Mesendoderm (in vitro differentiated cells): Measurements from ENCODE around the gene PPP2R3B.

ENCODE experiments used
- DNase-seq: peaks from one replicate; pipeline ENCODE4 v3.0.0; 2013
- H2AK5ac ChIP-seq: 2 replicates; pipeline ENCODE4 v1.6.1; 2013; ENCODE audit warnings: low read length, inconsistent platforms
- H2BK120ac ChIP-seq: 2 replicates; pipeline ENCODE4 v1.6.1; 2013; ENCODE audit warnings: low read depth, mild to moderate bottlenecking, low read length, moderate library complexity, mixed read lengths
- H2BK15ac ChIP-seq: replicated peaks from 2 replicates; pipeline ENCODE4 v1.6.1; 2013; ENCODE audit warnings: low read depth, mild to moderate bottlenecking, moderate library complexity
- H2BK5ac ChIP-seq: 2 replicates; pipeline ENCODE4 v1.6.1; 2013; ENCODE audit warnings: low read length, inconsistent platforms
- H3K18ac ChIP-seq: 2 replicates; pipeline ENCODE4 v1.6.1; 2013; ENCODE audit warnings: mild to moderate bottlenecking, low read length, mixed read lengths
- H3K23ac ChIP-seq: one replicate; pipeline ENCODE4 v1.6.1; 2013; ENCODE audit warnings: low read length
- H3K27ac ChIP-seq: 2 replicates; pipeline ENCODE4 v1.5.1; 2013; ENCODE audit warnings: low read depth, mild to moderate bottlenecking, inconsistent platforms, low read length, moderate library complexity
- H3K27me3 ChIP-seq: 2 replicates; pipeline ENCODE4 v1.6.1; 2013; ENCODE audit warnings: low read length, control low read depth, mild to moderate bottlenecking, inconsistent platforms; ENCODE audit not compliant: insufficient read depth, poor library complexity
- H3K36me3 ChIP-seq: 2 replicates; pipeline ENCODE4 v1.6.1; 2013; ENCODE audit warnings: low read length, inconsistent platforms; ENCODE audit not compliant: control insufficient read depth, insufficient read depth
- H3K4ac ChIP-seq: one replicate; pipeline ENCODE4 v1.6.1; 2013; ENCODE audit warnings: low read depth, mild to moderate bottlenecking, low read length, moderate library complexity
- H3K4me1 ChIP-seq: 2 replicates; pipeline ENCODE4 v1.6.1; 2013; ENCODE audit warnings: low read depth, low read length, inconsistent platforms; ENCODE audit not compliant: control insufficient read depth
- H3K4me2 ChIP-seq: 2 replicates; pipeline ENCODE4 v1.6.1; 2013; ENCODE audit warnings: low read length
- H3K4me3 ChIP-seq: 2 replicates; pipeline ENCODE4 v1.5.1; 2013; ENCODE audit warnings: mild to moderate bottlenecking, low read length
- H3K56ac ChIP-seq: one replicate; pipeline ENCODE4 v1.6.1; 2013; ENCODE audit warnings: low read length
- H3K79me1 ChIP-seq: 2 replicates; pipeline ENCODE4 v1.6.1; 2013; ENCODE audit warnings: low read length, inconsistent platforms
- H3K79me2 ChIP-seq: 2 replicates; pipeline ENCODE4 v1.6.1; 2013; ENCODE audit warnings: mild to moderate bottlenecking, low read length; ENCODE audit not compliant: control insufficient read depth, insufficient read depth
- H3K9ac ChIP-seq: 2 replicates; pipeline ENCODE4 v1.6.1; 2013; ENCODE audit warnings: low read length, inconsistent platforms
- H4K5ac ChIP-seq: one replicate; pipeline ENCODE4 v1.6.1; 2013; ENCODE audit warnings: low read length
- H4K8ac ChIP-seq: one replicate; pipeline ENCODE4 v1.6.1; 2013; ENCODE audit warnings: low read depth, mild to moderate bottlenecking, control low read depth, low read length, moderate library complexity
- WGBS: extraction: QIAGEN DNeasy Blood & Tissue Kit; methylation state at CpG from one replicate; pipeline ENCODE4 v1.1.7; 2013; ENCODE audit warnings: low lambda C conversion rate, missing lambda C conversion rate; ENCODE audit not compliant: insufficient coverage; ENCODE audit errors: extremely low coverage; 5-methylcytosine and 5-hydroxymethylcytosine counted together

The PPP2R3B gene

GRCh38 chrX:295136-295535 lies 91.6 kb downstream of the PPP2R3B start:
- H3K18ac ChIP-seq = no peak overlapping the region
- no peak overlapping the region for H2BK5ac ChIP-seq
- no peak overlapping the region for H3K4me3 ChIP-seq
- peaks cover 25% of the 10 kb centered on the region for H3K36me3 ChIP-seq
- H3K4me2 ChIP-seq = no peak overlapping the region
- H3K27me3 ChIP-seq = no peaks in the 10 kb centered on the region
- H3K23ac ChIP-seq = no peak overlapping the region
- no peak overlapping the region for H3K27ac ChIP-seq
- peaks cover 2% of the 10 kb centered on the region for H3K79me1 ChIP-seq
- WGBS = no CpG with 5 or more reads among the region's 21 CpGs
- H3K9ac ChIP-seq = no peak overlapping the region
- no peak overlapping the region for H2AK5ac ChIP-seq
- no peak overlapping the region for H3K56ac ChIP-seq
- H3K79me2 ChIP-seq = no peaks in the 10 kb centered on the region
- H4K8ac ChIP-seq = no peak overlapping the region
- H3K4ac ChIP-seq = no peak overlapping the region
- H4K5ac ChIP-seq = no peak overlapping the region
- no peak overlapping the region for H2BK120ac ChIP-seq
- no peaks in the 10 kb centered on the region for H3K4me1 ChIP-seq
- H2BK15ac ChIP-seq = no peak overlapping the region
- no peak for DNase-seq

GRCh38 chrX:292900-293897 lies 93.5 kb downstream of the PPP2R3B start:
- DNase-seq = no peak
- Histone ChIP-seq H3K4ac (no peak overlapping the region), H3K4me3 (no peak overlapping the region), H2AK5ac (no peak overlapping the region), H2BK120ac (no peak overlapping the region), H3K9ac (no peak overlapping the region), H3K79me2 (no peaks in the 10 kb centered on the region), H2BK5ac (no peak overlapping the region), H3K23ac (no peak overlapping the region), H3K18ac (no peak overlapping the region), H2BK15ac (no peak overlapping the region), H3K56ac (no peak overlapping the region), H3K4me1 (no peaks in the 10 kb centered on the region), H4K8ac (no peak overlapping the region), H3K36me3 (peaks cover 24% of the 10 kb centered on the region), H3K27ac (no peak overlapping the region), H3K79me1 (peaks cover 6% of the 10 kb centered on the region), H3K4me2 (no peak overlapping the region), H4K5ac (no peak overlapping the region), H3K27me3 (no peaks in the 10 kb centered on the region)
- WGBS = no CpG with 5 or more reads among the region's 47 CpGs

GRCh38 chrX:291411-291901 lies 95.3 kb downstream of the PPP2R3B start:
- H3K56ac ChIP-seq = no peak overlapping the region
- no peaks in the 10 kb centered on the region for H3K4me1 ChIP-seq
- no peak for DNase-seq
- no peak overlapping the region for H3K27ac ChIP-seq
- H3K23ac ChIP-seq = no peak overlapping the region
- H3K18ac ChIP-seq = no peak overlapping the region
- no peak overlapping the region for H3K9ac ChIP-seq
- H3K4me3 ChIP-seq = no peak overlapping the region
- H3K27me3 ChIP-seq = no peaks in the 10 kb centered on the region
- H3K4me2 ChIP-seq = no peak overlapping the region
- no peak overlapping the region for H3K4ac ChIP-seq
- peaks cover 10% of the 10 kb centered on the region for H3K79me1 ChIP-seq
- WGBS = no CpG with 5 or more reads among the region's 29 CpGs
- H4K8ac ChIP-seq = no peak overlapping the region
- H2AK5ac ChIP-seq = no peak overlapping the region
- H2BK5ac ChIP-seq = no peak overlapping the region
- H3K79me2 ChIP-seq = no peaks in the 10 kb centered on the region
- H3K36me3 ChIP-seq = peaks cover 27% of the 10 kb centered on the region
- H4K5ac ChIP-seq = no peak overlapping the region
- H2BK15ac ChIP-seq = no peak overlapping the region
- no peak overlapping the region for H2BK120ac ChIP-seq

- Histone ChIP-seq H3K23ac (no peak overlapping the region), H3K27ac (no peak overlapping the region), H4K8ac (no peak overlapping the region), H3K36me3 (peaks cover 26% of the 10 kb centered on the region), H3K9ac (no peak overlapping the region), H3K18ac (no peak overlapping the region), H2AK5ac (no peak overlapping the region), H3K79me1 (peaks cover 10% of the 10 kb centered on the region), H3K4me3 (no peak overlapping the region), H3K4me2 (no peak overlapping the region), H2BK120ac (no peak overlapping the region), H4K5ac (no peak overlapping the region), H2BK5ac (no peak overlapping the region), H3K27me3 (no peaks in the 10 kb centered on the region), H3K56ac (no peak overlapping the region), H3K4me1 (no peaks in the 10 kb centered on the region), H3K79me2 (peaks cover 2% of the 10 kb centered on the region), H2BK15ac (no peak overlapping the region), H3K4ac (no peak overlapping the region)
- DNase-seq = no peak
- no CpG with 5 or more reads among the region's 42 CpGs for WGBS
Observed at GRCh38 chrX:290476-291166, 96.1 kb downstream of the PPP2R3B start.

GRCh38 chrX:288561-288991 lies 98.1 kb downstream of the PPP2R3B start:
- H4K8ac ChIP-seq = no peak overlapping the region
- H3K27ac ChIP-seq = no peak overlapping the region
- no peak overlapping the region for H3K9ac ChIP-seq
- no peak overlapping the region for H3K4ac ChIP-seq
- no peak overlapping the region for H3K4me3 ChIP-seq
- H2BK15ac ChIP-seq = no peak overlapping the region
- H3K4me2 ChIP-seq = no peak overlapping the region
- WGBS = no CpG with 5 or more reads among the region's 25 CpGs
- H3K79me2 ChIP-seq = peaks cover 12% of the 10 kb centered on the region
- H3K4me1 ChIP-seq = no peaks in the 10 kb centered on the region
- H4K5ac ChIP-seq = no peak overlapping the region
- H2BK5ac ChIP-seq = no peak overlapping the region
- H3K27me3 ChIP-seq = no peaks in the 10 kb centered on the region
- no peak overlapping the region for H2AK5ac ChIP-seq
- peaks cover 33% of the 10 kb centered on the region for H3K36me3 ChIP-seq
- no peak overlapping the region for H3K23ac ChIP-seq
- H3K56ac ChIP-seq = no peak overlapping the region
- DNase-seq = no peak
- no peak overlapping the region for H2BK120ac ChIP-seq
- peaks cover 20% of the 10 kb centered on the region for H3K79me1 ChIP-seq
- H3K18ac ChIP-seq = no peak overlapping the region
